Measurements from ENCODE around the gene MAGI2. TPM values are rescaled to one million over a fixed set of nuclear protein-coding genes. Genes with fewer than 3 reads are reported as not detected.

Gene MAGI2
- total and polyA plus RNA-seq, 8 donors: 1.3 to 4.0 (median 2.0) TPM

- ATAC-seq (no peak), FAIRE-seq (no peak), DNase-seq (no peak)
- no peak for TF ChIP-seq CTCF (IDR thresholded peaks at IDR 0.05)
- no peak overlapping the region for H3K4me3 ChIP-seq
- H3K36me3 ChIP-seq: no peaks in the 10 kb centered on the region
- no peaks in the 10 kb centered on the region for H3K27me3 ChIP-seq
- no peaks in the 10 kb centered on the region for H3K4me1 ChIP-seq
- WGBS, 2 donors: 90 to 93% methylated on average over 3 of the region's 3 CpGs
- no peak overlapping the region for H3K27ac ChIP-seq
- H3K9me3 ChIP-seq: no peaks in the 10 kb centered on the region
- intact Hi-C loops (cut with DNase I): no loop called here
Observed at GRCh38 chr7:78463039-78463438, 990.4 kb downstream of the MAGI2 start.

GRCh38 chr7:78450706-78451105 is 1002.8 kb downstream of the MAGI2 start:
- H3K9me3 ChIP-seq: no peaks in the 10 kb centered on the region
- ATAC-seq: peak in 3 of 4 donors; percentile 9 to 56 (median 21)
- no peak for DNase-seq
- no peaks in the 10 kb centered on the region for H3K36me3 ChIP-seq
- no peaks in the 10 kb centered on the region for H3K27me3 ChIP-seq
- intact Hi-C loops (cut with DNase I): no loop called here
- WGBS, 2 donors: 13 to 14% methylated on average over 6 of the region's 6 CpGs
- H3K4me1 ChIP-seq: no peaks in the 10 kb centered on the region
- H3K27ac ChIP-seq: no peak overlapping the region
- TF ChIP-seq CTCF (IDR thresholded peaks at IDR 0.05): no peak
- FAIRE-seq: no peak
- no peak overlapping the region for H3K4me3 ChIP-seq

GRCh38 chr7:78448911-78449310 is 1004.6 kb downstream of the MAGI2 start:
- intact Hi-C loops (cut with DNase I): no loop called here
- Histone ChIP-seq H3K9me3 (no peaks in the 10 kb centered on the region), H3K27me3 (no peaks in the 10 kb centered on the region), H3K4me3 (no peak overlapping the region), H3K27ac (no peak overlapping the region), H3K36me3 (no peaks in the 10 kb centered on the region), H3K4me1 (no peaks in the 10 kb centered on the region)
- DNase-seq: no peak
- ATAC-seq: no peak
- no peak for TF ChIP-seq CTCF (IDR thresholded peaks at IDR 0.05)
- no peak for FAIRE-seq
- WGBS, 2 donors: 75 to 80% methylated on average over 5 of the region's 5 CpGs

- intact Hi-C loops (cut with DNase I): no loop called here
- Histone ChIP-seq H3K4me3 (no peak overlapping the region), H3K27ac (no peak overlapping the region), H3K9me3 (no peaks in the 10 kb centered on the region), H3K27me3 (no peaks in the 10 kb centered on the region), H3K4me1 (no peaks in the 10 kb centered on the region), H3K36me3 (no peaks in the 10 kb centered on the region)
- 79% methylated on average over 2 of the region's 2 CpGs for WGBS, 2 donors
- ATAC-seq (no peak), FAIRE-seq (no peak), DNase-seq (no peak)
- no peak for TF ChIP-seq CTCF (IDR thresholded peaks at IDR 0.05)
Observed at GRCh38 chr7:78444267-78444666, 1009.2 kb downstream of the MAGI2 start.

GRCh38 chr7:78443811-78444210 is 1009.7 kb downstream of the MAGI2 start:
- no peaks in the 10 kb centered on the region for H3K9me3 ChIP-seq
- no peak overlapping the region for H3K27ac ChIP-seq
- no peaks in the 10 kb centered on the region for H3K36me3 ChIP-seq
- no peaks in the 10 kb centered on the region for H3K27me3 ChIP-seq
- intact Hi-C loops (cut with DNase I): no loop called here
- ATAC-seq: no peak
- no peaks in the 10 kb centered on the region for H3K4me1 ChIP-seq
- TF ChIP-seq CTCF (IDR thresholded peaks at IDR 0.05): no peak
- no peak for FAIRE-seq
- WGBS, 2 donors: 68% methylated on average over 4 of the region's 4 CpGs
- H3K4me3 ChIP-seq: no peak overlapping the region
- no peak for DNase-seq

Measured in pancreas (tissue), 10 donors.